Bone marrow (tissue), 2 donors: ENCODE results near the gene BCR.
"Not testable (repeated sequence)": the region's sequence is repeated elsewhere in the genome, so short reads cannot be mapped to it uniquely, and the experiment has no call there.

Experiments
- DNase-seq, 2 donors: peaks; one replicate each; lab custom pipeline; 2025; lab: John Stamatoyannopoulos, UW

The BCR gene

GRCh38 chr22:23289851-23290724 lies 109.8 kb downstream of the BCR start:
- DNase-seq = peak; percentile 7 to 22

DNA sequence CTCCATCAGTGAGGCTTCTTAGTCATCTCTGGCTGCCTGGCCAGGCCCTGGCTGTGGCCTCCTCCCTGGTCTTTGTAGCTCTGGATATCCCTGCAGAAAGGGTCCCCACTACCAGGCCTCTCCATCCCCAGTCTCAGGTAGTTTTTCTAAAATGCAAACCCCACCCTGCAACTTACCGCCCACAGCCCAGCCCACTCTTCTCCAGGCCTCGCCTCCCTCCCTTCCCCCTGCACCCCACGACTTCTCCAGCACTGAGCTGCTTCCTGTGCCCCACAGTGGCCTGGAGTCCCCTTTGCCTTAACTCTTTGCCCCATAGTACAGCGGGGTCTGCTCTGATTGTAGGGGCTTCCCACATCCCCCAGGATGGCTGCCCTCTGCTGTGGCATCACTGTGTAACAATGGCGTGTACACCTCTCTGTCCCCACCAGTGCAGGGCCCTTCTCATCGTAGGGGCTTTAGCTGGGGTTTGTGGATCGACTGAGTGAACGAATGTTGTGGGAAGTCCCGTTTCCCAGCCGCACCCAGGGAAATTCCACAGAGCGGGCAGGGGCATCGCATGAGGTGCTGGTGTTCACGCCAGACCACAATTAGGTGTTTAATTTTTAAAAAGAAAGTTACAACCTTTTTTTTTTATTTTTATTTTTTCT lies 111.6 kb downstream of the BCR start:
- no peak for DNase-seq

- no peak for DNase-seq
Measured at GRCh38 chr22:23292453-23293350, 112.4 kb downstream of the BCR start.

GRCh38 chr22:23293720-23294119 lies 113.4 kb downstream of the BCR start:
- DNase-seq = no peak

- no peak for DNase-seq
Measured at GRCh38 chr22:23294221-23294620, 113.9 kb downstream of the BCR start.

DNA sequence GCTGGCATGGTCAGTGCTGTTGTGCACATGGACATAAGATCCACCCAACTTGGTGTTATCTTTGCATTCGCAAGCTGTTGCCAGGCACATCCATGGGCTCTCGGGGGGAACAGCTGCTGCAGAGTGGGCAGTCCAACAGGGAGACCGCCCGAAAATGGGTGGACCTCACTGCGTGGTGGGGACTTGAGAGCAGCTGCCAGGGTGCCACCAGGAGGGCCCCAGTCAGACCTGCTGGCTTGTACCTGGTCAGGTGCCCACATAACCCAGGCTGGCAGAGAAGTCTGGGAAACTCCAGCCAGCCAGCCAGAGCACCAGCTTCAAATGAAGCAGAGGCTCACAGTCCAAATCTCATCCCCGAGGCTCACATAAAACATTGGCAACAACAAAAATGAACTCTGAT lies 120.2 kb downstream of the BCR start:
- no peak for DNase-seq

- no peak for DNase-seq
Measured at GRCh38 chr22:23301591-23301990, 121.3 kb downstream of the BCR start.

DNA sequence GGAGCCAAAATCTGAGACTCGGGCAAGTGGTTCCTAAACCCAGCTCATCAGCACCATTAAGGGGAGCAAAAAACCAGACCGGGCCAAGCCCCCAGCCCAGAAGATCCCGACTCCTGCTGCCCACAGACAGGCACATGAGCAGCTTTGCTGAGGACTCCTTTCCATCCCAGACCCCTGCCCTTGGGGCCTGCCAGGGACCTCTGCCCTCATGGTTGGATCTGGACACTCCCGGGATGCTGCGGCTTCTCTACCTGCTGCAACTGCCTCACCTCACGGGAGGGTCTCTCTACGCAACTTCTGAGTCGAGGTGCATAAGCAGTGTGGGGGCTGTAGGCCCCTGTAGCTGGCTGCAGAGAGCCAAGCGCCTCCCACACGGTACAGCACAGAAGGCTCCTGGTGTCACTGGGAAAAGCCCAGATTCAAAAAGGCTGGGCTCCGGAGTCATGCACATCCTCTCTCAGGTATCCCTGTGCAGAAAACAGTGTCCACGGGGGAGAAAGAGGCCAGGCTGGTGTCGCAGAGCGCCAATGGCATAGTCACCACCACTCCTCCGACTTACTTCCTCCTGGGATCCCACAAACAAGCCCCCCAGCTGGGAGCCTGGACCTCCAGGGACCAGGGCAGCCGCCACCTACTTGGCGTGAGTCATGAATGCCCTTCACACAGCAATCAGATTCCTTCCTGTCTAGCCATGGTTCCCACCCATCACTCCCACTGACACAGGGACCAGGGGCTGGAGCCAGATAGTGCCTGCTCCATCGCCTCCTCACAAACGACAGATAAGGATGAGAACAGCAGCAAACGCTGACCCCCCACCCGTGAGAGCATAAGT lies 122.1 kb downstream of the BCR start:
- no peak for DNase-seq

DNA sequence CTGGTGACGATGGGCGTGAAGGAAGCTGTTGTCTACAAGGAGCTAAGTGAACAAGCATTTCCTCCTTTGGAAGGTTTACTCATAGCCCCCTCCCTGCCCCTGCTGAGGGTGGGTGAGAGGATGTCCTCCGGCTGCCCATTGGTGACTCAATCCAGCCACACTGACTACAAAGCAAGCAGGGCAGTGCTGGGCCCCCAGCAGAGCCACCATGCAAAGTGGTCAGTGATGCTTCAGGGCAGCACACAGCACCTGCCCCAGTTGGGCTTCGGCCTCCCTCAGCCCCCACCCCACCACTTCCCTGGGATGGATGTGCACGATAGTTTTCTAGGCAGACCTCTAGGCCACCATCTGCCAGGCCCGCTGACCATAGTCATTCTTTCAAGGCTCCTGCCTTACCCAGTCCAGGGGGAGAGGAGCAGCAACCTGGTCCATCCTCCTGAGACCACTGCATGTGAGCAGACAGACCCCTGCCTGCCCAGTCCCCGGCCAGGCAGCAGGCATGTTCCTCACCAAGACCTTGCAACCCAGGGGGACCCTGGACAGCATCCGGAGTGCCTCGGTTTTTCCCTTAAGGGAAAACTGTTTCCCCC lies 125.1 kb downstream of the BCR start:
- DNase-seq = no peak

DNA sequence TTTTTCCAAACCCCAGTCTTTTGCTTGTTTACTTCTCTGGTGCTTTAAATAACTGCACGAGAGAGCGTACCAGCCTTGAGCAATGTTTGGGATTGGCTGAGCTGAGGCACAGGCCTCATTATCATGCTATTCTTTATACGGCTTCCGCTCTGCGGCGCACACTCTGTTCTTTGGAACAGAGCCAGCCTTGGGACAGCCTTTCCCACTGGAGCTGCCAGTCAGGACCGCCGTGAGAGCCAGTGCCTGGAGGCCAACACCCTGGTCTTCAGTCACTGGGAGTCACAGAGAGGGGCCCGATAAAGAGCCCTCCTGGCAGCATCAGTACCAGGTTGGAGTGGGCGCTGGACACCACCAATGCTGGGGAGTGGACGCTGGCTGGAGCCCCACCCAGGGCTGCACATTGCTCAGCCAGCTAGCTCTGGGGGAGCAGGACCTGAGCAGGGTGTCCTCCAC lies 125.6 kb downstream of the BCR start:
- no peak for DNase-seq

GRCh38 chr22:23306438-23306921 lies 126.2 kb downstream of the BCR start:
- no peak for DNase-seq

DNA sequence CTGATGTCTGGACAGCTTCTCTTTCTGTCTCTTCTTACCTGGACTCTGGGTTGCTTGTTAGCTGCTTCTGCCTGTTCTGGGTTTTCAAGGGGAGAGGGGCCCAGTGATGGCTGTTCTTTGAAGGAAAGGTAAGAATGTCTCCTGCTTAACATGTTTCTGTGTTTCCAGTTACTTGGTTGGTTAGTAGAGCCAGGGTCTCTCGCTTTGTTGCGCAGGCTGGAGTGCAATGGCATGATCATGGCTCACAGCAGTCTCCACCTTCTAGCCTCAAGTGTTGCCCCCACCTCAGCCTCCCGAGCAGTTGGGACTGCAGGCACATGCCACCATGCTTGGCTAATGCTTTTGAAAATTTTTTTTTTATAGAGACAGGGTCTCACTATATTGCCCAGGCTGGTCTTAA lies 126.6 kb downstream of the BCR start:
- DNase-seq = no peak

DNA sequence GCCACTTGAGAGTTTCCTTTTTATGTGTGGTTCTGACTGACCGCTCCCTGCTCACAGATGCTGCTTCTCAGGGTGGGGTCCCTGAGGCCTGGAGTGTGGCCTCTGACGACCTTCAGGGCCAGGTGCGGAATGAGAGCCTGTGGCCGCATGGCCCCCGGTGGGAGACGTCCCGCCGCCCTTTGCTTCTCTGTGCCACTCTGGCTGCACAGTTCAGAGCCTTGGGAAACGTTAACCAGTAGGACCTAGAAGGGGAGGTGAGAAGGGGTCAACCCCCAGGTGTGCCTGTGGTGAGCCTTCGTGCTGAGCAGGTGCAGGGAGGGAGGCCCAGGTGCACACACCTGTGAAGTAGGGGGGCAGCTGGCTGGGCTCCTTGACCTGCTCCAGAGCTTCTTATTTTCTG lies 127.2 kb downstream of the BCR start:
- DNase-seq = not testable (repeated sequence)

- DNase-seq = not testable (repeated sequence)
Measured at GRCh38 chr22:23309261-23309660, 129.0 kb downstream of the BCR start.

- DNase-seq = not testable (repeated sequence)
Measured at GRCh38 chr22:23310443-23311097, 130.3 kb downstream of the BCR start.

GRCh38 chr22:23311635-23312420 lies 131.5 kb downstream of the BCR start:
- DNase-seq = not testable (repeated sequence)

- DNase-seq = no peak
Measured at GRCh38 chr22:23313791-23314567, 133.7 kb downstream of the BCR start.

DNA sequence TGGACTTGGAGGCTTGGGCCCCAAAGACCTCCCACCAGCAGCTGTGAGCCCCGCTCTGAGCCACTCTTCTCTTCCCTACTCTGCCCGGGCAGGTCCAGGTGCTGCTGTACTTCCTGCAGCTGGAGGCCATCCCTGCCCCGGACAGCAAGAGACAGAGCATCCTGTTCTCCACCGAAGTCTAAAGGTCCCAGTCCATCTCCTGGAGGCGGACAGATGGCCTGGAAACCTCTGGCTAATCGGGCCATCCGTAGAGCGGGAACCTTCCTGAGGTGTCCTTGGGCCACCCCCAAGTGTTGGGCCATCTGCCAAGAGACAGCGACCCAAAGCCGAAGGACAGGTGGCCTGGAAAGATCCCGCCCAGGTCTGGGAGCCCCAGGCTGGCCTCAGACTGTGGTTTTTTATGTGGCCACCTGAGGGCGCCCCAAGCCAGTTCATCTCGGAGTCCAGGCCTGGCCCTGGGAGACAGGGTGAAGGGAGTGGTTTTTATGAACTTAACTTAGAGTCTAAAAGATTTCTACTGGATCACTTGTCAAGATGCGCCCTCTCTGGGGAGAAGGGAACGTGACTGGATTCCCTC lies 135.1 kb downstream of the BCR start:
- peak; percentile 12 to 43 for DNase-seq
